AG09319 (cell line): ENCODE results near the gene CASZ1.

Source experiments
- DNase-seq: peaks from one replicate; pipeline ENCODE4 v3.0.0-alpha.2; 2010; ENCODE audit warnings: low read depth; ENCODE audit errors: extremely low read depth
- TF ChIP-seq, protein P1 (sequence below): IDR thresholded peaks from 2 replicates; pipeline ENCODE4 v1.5.1; 2011; ENCODE audit warnings: low read depth, mild to moderate bottlenecking, inconsistent platforms, low read length, moderate library complexity

The CASZ1 gene

DNA sequence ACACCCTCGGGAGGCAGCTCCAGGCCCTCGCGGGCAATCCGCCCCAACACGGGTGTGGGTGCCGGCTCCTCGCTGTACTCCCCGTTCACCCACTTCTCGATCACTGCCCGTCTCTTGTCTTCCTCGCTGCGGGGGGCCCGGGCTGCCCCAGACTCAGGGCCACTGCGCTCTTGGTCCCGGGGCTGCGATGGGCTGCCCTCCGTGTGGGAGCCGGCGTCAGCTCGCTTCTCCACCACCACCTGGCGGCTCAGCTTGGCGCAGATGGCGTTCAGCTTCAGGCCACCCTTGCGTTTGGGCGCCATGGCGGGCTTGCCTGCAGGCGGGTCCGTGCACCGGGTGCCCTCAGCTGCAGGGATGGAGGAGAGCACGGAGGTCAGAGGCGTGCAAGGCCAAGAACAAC lies 131.2 kb downstream of the CASZ1 start:
- DNase-seq: no peak
- TF ChIP-seq, protein P1, sequence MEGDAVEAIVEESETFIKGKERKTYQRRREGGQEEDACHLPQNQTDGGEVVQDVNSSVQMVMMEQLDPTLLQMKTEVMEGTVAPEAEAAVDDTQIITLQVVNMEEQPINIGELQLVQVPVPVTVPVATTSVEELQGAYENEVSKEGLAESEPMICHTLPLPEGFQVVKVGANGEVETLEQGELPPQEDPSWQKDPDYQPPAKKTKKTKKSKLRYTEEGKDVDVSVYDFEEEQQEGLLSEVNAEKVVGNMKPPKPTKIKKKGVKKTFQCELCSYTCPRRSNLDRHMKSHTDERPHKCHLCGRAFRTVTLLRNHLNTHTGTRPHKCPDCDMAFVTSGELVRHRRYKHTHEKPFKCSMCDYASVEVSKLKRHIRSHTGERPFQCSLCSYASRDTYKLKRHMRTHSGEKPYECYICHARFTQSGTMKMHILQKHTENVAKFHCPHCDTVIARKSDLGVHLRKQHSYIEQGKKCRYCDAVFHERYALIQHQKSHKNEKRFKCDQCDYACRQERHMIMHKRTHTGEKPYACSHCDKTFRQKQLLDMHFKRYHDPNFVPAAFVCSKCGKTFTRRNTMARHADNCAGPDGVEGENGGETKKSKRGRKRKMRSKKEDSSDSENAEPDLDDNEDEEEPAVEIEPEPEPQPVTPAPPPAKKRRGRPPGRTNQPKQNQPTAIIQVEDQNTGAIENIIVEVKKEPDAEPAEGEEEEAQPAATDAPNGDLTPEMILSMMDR: no peak

DNA sequence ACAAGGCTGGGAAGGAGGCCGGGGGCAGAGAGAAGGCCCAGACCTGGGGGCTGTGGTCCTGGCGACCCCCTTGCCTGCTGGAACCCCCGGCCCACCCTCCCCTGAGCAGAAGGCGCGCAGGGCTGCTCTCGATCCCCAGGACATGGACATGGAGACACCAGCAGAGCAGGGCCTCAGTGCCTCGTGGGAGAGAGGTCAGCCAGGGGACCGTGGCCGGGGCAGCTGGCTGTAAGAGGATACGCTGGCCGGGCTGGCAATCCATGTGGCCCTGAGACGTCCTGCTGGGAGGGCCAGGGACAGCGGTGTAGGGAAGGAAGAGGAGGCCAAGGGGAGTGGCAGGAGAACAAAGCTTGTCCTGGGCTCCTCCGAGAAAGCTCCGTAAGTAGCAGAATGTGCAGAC lies 132.2 kb downstream of the CASZ1 start:
- TF ChIP-seq, protein P1: no peak
- DNase-seq: no peak

DNA sequence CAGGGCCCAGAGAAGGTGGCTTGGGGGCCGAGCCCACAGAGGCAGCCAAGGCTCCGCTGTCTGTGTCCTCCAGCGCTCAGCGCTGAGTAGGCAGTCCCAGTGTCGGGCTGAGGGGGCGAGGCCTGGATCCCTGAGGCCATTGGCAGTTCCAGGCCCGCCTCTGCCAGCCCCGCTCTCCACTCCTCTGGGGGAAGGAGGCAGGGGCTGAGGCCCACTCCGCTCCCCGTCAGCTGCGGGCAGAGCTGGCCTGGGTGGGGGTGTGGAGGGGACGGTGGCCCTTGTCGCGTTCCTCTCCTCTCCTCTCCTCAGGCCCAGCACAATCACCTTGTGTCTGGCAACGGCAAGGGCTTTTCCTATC lies 132.8 kb downstream of the CASZ1 start:
- DNase-seq: no peak
- TF ChIP-seq, protein P1: no peak

DNA sequence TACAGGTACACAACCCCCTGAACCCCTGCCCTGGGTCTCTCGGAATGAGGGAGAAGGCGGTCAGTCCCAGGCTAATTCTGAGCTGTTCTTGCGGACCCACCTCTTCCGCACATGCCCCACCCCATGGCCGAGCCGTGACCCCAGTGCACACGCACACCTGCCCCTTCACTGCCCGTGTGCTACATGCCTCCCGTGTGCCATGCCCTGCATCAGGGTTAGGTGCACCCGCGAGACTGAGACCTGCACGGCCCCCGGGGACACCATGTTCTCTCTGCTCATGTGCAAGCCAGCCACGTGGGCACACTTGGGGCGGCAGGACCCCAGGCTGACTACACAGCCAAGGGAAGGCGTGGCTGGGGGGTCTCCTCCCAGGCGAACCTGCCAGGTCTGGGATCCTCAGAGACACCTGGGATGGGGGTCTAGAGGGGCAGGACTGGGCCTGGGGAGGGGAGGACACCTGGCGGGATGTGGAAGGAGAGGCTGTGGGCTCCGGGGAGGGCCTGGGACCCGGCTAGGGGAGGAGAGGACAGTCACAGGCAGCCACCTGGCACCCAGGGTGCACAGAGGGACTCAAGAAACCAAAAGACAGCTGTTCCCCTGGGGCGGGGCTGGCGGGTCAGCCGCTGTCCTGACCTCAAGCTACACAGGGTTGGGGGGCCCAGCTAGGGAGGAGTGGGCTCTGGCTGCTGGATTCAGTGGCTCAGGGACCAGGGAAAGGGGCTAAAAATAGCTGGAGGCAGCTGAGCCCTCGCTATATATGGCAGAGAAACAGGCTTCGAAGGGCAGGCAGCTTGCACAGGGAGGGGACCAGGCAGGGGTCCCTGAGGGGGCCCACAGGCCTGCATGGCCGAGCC lies 133.4 kb downstream of the CASZ1 start:
- TF ChIP-seq, protein P1: no peak
- no peak for DNase-seq

DNA sequence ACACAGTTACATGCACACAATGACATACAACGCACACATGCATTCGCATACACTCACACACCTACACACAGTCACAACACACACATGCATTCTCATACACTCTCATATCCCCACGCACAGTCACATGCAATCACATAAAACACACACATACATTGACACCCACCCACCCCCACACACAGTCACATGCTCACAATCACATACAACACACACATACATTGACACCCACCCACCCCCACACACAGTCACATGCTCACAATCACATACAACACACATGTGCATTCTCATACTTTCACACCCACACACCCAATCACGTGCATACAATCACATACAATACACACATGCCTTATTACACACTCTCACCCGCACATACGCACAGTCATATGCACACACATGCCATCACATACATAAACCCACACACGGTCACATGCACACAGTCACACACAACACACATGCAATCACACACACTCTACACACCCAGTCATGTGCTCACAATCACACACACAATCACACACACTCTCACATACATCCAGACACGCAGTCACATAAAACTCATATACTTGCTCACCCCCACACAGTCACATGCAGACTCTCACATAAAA lies 134.3 kb downstream of the CASZ1 start:
- TF ChIP-seq, protein P1: no peak

DNA sequence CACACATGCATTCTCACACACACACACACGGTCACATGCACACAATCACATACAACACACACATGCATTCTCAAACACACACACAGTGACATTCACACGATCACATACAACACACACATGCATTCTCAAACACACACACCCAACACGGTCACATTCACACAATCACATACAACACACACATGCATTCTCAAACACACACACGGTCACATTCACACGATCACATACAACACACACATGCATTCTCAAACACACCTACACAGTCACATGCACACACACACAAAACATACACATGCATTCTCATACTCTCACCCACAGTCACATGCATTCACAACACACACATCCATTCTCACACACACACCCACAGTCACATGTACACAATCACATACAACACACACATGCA lies 135.0 kb downstream of the CASZ1 start:
- TF ChIP-seq, protein P1: no peak
- DNase-seq: no peak

More for the DNA sequence above, 134.3 kb downstream of the CASZ1 start:
- DNase-seq: no peak
